OCI-LY1 (cell line): ENCODE results near the gene EHD2.

Experiments used
- H2AFZ ChIP-seq: fragments of 200-600 bp; sonication (generic), shearing (Covaris generic); 2 replicates; pipeline ENCODE4 v1.6.0; 2014; ENCODE audit warnings: antibody characterized with exemption, mild to moderate bottlenecking, low read length
- H3F3A ChIP-seq: fragments of 200-600 bp; sonication (generic), shearing (Covaris generic); 2 replicates; pipeline ENCODE4 v1.6.0; 2014; ENCODE audit warnings: mild to moderate bottlenecking, antibody characterized with exemption, low read length, moderate library complexity; ENCODE audit not compliant: insufficient read depth
- H3K27ac ChIP-seq: fragments of 200-600 bp; sonication (generic); 2 replicates; pipeline ENCODE4 v1.5.1; 2014; ENCODE audit warnings: low read length, mixed run types, mild to moderate bottlenecking, low read depth; ENCODE audit not compliant: poor library complexity, severe bottlenecking
- H3K27me3 ChIP-seq: fragments of 200-600 bp; sonication (generic); 2 replicates; pipeline ENCODE4 v1.6.0; 2014; ENCODE audit warnings: antibody characterized with exemption, mild to moderate bottlenecking, low read length, moderate library complexity; ENCODE audit not compliant: insufficient read depth
- H3K36me3 ChIP-seq: fragments of 200-600 bp; sonication (generic); 2 replicates; pipeline ENCODE4 v1.6.1; 2014; ENCODE audit warnings: mild to moderate bottlenecking, antibody characterized with exemption, low read length, moderate library complexity, mixed read lengths; ENCODE audit not compliant: insufficient read depth
- H3K4me1 ChIP-seq: fragments of 200-600 bp; sonication (generic); 2 replicates; pipeline ENCODE4 v1.5.1; 2014; ENCODE audit warnings: mild to moderate bottlenecking, low read length, moderate library complexity; ENCODE audit not compliant: insufficient read depth, severe bottlenecking
- H3K4me2 ChIP-seq: fragments of 200-600 bp; sonication (generic), shearing (Covaris generic); 2 replicates; pipeline ENCODE4 v1.6.1; 2014; ENCODE audit warnings: low read length
- H3K4me3 ChIP-seq: fragments of 200-600 bp; sonication (generic); 2 replicates; pipeline ENCODE4 v1.5.1; 2014; ENCODE audit warnings: low read length, low read depth, mild to moderate bottlenecking, mixed read lengths; ENCODE audit not compliant: poor library complexity, severe bottlenecking
- H3K79me2 ChIP-seq: fragments of 200-600 bp; shearing (Covaris generic); 2 replicates; pipeline ENCODE4 v1.6.1; 2016; ENCODE audit warnings: mixed run types, low read length, mixed read lengths; ENCODE audit not compliant: insufficient read depth
- H3K9ac ChIP-seq: fragments of 200-600 bp; sonication (generic), shearing (Covaris generic); 2 replicates; pipeline ENCODE4 v1.6.1; 2014; ENCODE audit warnings: mild to moderate bottlenecking, low read length, mixed read lengths
- H3K9me2 ChIP-seq: fragments of 200-600 bp; sonication (generic), shearing (Covaris generic); 2 replicates; pipeline ENCODE4 v1.6.1; 2014; ENCODE audit warnings: low read depth, mild to moderate bottlenecking, low read length, mixed read lengths
- H3K9me3 ChIP-seq: fragments of 200-600 bp; shearing (Covaris generic); 2 replicates; pipeline ENCODE4 v1.6.1; 2014; ENCODE audit warnings: low read length, mixed read lengths
- H4K20me1 ChIP-seq: fragments of 200-600 bp; sonication (generic), shearing (Covaris generic); 2 replicates; pipeline ENCODE4 v1.6.0; 2016; ENCODE audit warnings: mild to moderate bottlenecking, low read length; ENCODE audit not compliant: insufficient read depth
- EZH2 ChIP-seq: fragments of 200-600 bp; sonication (generic), shearing (Covaris generic); IDR thresholded peaks from 2 replicates; pipeline ENCODE4 v1.8.0; 2017; ENCODE audit warnings: borderline replicate concordance, mixed run types, mild to moderate bottlenecking, antibody characterized with exemption, low read length, moderate library complexity, mixed read lengths
- TF ChIP-seq, protein P1 (sequence below): fragments of 200-600 bp; sonication (generic), shearing (Covaris generic); IDR thresholded peaks from 2 replicates; pipeline ENCODE4 v1.5.1; 2017; ENCODE audit warnings: mild to moderate bottlenecking, antibody characterized with exemption, low read length, moderate library complexity, mixed read lengths

The EHD2 gene

DNA sequence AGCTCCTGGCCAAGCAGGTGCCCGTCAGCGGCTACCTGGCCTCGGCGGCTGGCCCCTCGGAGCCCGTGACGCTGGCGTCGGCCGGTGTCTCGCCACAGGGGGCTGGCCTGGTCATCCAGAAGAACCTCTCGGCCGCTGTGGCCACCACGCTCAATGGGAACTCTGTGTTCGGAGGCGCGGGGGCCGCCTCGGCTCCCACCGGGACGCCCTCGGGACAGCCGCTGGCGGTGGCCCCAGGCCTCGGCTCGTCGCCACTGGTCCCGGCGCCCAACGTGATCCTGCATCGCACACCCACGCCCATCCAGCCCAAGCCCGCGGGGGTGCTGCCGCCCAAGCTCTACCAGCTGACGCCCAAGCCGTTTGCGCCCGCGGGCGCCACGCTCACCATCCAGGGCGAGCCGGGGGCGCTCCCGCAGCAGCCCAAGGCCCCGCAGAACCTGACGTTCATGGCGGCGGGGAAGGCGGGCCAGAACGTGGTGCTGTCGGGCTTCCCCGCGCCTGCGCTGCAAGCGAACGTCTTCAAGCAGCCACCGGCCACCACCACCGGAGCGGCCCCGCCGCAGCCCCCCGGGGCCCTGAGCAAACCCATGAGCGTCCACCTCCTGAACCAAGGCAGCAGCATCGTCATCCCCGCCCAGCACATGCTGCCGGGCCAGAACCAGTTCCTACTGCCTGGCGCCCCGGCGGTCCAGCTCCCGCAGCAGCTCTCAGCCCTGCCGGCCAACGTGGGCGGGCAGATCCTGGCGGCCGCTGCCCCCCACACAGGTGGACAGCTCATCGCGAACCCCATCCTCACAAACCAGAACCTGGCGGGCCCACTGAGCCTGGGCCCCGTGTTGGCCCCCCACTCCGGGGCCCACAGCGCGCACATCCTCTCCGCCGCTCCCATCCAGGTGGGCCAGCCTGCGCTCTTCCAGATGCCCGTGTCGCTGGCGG is 33.0 kb upstream of the EHD2 start:
- TF ChIP-seq EZH2, result no peak
- TF ChIP-seq, protein P1, sequence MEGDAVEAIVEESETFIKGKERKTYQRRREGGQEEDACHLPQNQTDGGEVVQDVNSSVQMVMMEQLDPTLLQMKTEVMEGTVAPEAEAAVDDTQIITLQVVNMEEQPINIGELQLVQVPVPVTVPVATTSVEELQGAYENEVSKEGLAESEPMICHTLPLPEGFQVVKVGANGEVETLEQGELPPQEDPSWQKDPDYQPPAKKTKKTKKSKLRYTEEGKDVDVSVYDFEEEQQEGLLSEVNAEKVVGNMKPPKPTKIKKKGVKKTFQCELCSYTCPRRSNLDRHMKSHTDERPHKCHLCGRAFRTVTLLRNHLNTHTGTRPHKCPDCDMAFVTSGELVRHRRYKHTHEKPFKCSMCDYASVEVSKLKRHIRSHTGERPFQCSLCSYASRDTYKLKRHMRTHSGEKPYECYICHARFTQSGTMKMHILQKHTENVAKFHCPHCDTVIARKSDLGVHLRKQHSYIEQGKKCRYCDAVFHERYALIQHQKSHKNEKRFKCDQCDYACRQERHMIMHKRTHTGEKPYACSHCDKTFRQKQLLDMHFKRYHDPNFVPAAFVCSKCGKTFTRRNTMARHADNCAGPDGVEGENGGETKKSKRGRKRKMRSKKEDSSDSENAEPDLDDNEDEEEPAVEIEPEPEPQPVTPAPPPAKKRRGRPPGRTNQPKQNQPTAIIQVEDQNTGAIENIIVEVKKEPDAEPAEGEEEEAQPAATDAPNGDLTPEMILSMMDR, result no peak
- Histone ChIP-seq H3K36me3 (peaks cover 17% of the 10 kb centered on the region; the same call in 1 of the 2 replicates), H3K27ac (no peak overlapping the region)

GRCh38 chr19:47680858-47681332 is 32.3 kb upstream of the EHD2 start:
- TF ChIP-seq, protein P1, result no peak
- TF ChIP-seq EZH2, result no peak

More for the DNA sequence above, 33.0 kb upstream of the EHD2 start:
- no peaks in the 10 kb centered on the region for H4K20me1 ChIP-seq
- no peak overlapping the region for H2AFZ ChIP-seq
- H3K4me3 ChIP-seq, result no peak overlapping the region
- no peaks in the 10 kb centered on the region for H3F3A ChIP-seq
- no peaks in the 10 kb centered on the region for H3K79me2 ChIP-seq
- no peaks in the 10 kb centered on the region for H3K4me1 ChIP-seq
- H3K9me3 ChIP-seq, result no peaks in the 10 kb centered on the region
- no peak overlapping the region for H3K9ac ChIP-seq
- H3K4me2 ChIP-seq, result no peak overlapping the region
- no peaks in the 10 kb centered on the region for H3K27me3 ChIP-seq
- no peaks in the 10 kb centered on the region for H3K9me2 ChIP-seq

GRCh38 chr19:47681388-47681787 is 31.8 kb upstream of the EHD2 start:
- Histone ChIP-seq H3K4me1 (no peaks in the 10 kb centered on the region), H3K9me2 (no peaks in the 10 kb centered on the region), H3K79me2 (no peaks in the 10 kb centered on the region), H2AFZ (no peak overlapping the region), H3K36me3 (peaks cover 16% of the 10 kb centered on the region; the same call in 1 of the 2 replicates), H3F3A (no peaks in the 10 kb centered on the region), H3K9me3 (no peaks in the 10 kb centered on the region), H3K27me3 (no peaks in the 10 kb centered on the region), H4K20me1 (no peaks in the 10 kb centered on the region), H3K4me2 (no peak overlapping the region), H3K9ac (no peak overlapping the region), H3K4me3 (no peak overlapping the region), H3K27ac (no peak overlapping the region)
- TF ChIP-seq, protein P1, result no peak
- TF ChIP-seq EZH2, result no peak

More at GRCh38 chr19:47680858-47681332, 32.3 kb upstream of the EHD2 start:
- no peaks in the 10 kb centered on the region for H3K9me2 ChIP-seq
- no peak overlapping the region for H3K9ac ChIP-seq
- H3K4me1 ChIP-seq, result no peaks in the 10 kb centered on the region
- no peak overlapping the region for H3K4me2 ChIP-seq
- no peaks in the 10 kb centered on the region for H3K79me2 ChIP-seq
- no peaks in the 10 kb centered on the region for H3K9me3 ChIP-seq
- H3K27ac ChIP-seq, result no peak overlapping the region
- H3K4me3 ChIP-seq, result no peak overlapping the region
- no peaks in the 10 kb centered on the region for H4K20me1 ChIP-seq
- no peak overlapping the region for H2AFZ ChIP-seq
- H3K27me3 ChIP-seq, result no peaks in the 10 kb centered on the region
- H3F3A ChIP-seq, result no peaks in the 10 kb centered on the region
- H3K36me3 ChIP-seq, result peaks cover 16% of the 10 kb centered on the region; the same call in 1 of the 2 replicates
